ENCODE measurements around the gene GAREM1.
"Not testable (repeated sequence)": the region's sequence is repeated elsewhere in the genome, so short reads cannot be mapped to it uniquely, and the experiment has no call there.

GAREM1 gene

GRCh38 chr18:32249147-32249929, 221.3 kb downstream of the GAREM1 start:
- no peak for DNase-seq

DNA sequence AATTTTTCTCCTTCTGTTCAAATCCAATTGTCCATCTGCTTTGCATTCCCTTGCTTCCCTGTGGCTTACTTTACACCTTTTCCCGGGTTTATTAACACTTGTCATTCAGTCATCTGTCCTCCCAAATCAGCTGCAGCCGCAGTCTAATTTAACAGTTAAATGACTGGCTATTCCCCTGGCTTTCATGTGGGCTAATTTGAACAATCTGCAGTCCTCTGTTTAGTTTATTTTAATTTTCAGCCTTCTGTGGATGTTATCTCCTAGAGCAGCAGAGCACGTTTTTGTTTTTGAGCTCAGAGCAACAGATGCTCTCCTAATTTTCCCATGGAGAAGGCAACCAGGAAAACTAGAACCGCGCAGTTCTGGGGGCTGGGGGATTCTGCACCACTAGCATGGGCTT, 225.8 kb downstream of the GAREM1 start:
- no peak for DNase-seq

DNA sequence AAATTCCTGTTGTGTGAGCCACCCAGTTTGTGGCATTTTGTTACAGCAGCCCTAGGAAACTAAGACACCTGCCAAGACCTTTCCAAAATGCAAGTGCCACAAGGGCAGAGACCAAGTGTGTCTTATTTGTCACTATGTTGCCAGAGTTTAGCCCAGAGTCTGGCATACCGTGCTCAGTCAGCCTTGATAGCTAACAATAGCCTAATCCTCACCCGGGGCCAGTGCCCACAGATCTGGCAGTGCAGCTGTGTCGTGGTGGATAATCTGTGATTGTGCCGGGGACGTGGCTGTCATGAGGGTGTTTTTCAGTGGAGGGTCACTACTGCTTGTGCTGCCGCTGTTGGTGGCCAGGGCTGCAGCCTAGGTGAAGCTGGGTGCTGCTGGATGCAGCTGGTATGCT, 227.3 kb downstream of the GAREM1 start:
- DNase-seq = no peak

GRCh38 chr18:32242395-32242794, 228.3 kb downstream of the GAREM1 start:
- DNase-seq = no peak

DNA sequence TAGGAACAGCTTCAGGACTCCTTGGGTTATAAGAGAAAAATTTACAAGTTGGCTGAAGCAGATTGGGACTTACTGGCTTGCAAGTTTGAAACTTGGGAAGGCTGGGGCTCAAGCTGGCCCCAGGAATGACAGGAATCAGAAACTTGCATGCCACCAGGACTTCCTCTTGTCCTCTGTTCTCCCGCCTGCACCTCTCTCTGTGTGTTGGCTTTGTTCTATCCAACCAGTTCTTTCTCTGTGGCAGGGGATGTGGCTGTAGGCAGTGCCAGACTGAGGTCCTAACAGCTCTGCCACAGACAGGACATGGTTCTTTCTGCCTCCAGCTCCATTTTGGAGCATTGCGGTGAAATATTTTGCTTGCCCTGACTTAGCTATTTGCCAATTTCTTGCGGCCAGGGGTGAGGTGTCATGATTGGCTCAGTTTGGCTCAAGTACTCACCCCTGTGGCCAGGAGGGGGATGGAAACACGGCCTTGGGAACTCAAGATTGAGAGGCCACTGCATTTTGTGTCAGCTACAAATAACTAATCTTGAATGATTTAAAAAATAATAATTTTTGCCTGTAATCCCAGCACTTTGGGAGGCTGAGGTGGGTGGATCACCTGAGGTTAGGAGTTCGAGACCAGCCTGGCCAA, 231.9 kb downstream of the GAREM1 start:
- no peak for DNase-seq

GRCh38 chr18:32237049-32237448, 233.6 kb downstream of the GAREM1 start:
- DNase-seq = no peak

DNA sequence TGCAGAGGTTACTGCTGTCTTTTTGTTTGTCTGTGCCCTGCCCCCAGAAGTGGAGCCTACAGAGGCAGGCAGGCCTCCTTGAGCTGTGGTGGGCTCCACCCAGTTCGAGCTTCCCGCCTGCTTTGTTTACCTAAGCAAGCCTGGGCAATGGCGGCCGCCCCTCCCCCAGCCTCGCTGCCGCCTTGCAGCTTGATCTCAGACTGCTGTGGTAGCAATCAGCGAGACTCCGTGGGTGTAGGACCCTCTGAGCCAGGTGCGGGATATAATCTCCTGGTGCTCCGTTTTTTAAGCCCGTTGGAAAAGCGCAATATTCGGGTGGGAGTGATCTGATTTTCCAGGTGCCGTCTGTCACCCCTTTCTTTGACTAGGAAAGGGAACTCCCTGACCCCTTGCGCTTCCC, 237.3 kb downstream of the GAREM1 start:
- not testable (repeated sequence) for DNase-seq

DNA sequence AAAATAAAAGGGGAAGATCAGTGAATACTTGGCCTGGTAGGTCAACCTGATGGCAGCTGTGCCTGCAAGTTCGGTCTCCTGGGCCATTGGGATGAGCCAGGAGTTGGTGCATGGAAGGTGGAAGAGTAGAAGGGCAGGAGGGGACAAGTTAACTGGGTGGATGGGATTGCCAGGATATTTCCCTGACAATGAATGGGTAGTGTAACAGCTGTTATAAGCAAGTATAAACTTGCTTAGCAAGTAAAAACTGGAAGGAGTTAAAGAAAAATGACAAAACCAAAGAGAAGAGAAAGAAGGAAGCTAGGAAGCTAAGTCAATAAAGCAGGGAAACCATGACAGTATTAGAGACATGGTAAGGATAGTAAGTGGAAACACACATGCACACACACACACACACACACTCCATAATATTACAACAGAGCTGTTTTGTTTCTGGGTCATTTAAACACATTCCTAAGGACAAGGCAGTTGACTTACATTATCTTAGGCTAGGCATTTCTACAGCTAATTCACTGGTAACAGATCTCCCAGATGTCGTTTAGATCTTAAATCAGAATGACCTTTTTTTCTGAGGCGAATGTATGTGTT, 251.2 kb downstream of the GAREM1 start:
- no peak for DNase-seq

- DNase-seq = no peak
Measured at GRCh38 chr18:32216390-32216789, 254.3 kb downstream of the GAREM1 start.

DNA sequence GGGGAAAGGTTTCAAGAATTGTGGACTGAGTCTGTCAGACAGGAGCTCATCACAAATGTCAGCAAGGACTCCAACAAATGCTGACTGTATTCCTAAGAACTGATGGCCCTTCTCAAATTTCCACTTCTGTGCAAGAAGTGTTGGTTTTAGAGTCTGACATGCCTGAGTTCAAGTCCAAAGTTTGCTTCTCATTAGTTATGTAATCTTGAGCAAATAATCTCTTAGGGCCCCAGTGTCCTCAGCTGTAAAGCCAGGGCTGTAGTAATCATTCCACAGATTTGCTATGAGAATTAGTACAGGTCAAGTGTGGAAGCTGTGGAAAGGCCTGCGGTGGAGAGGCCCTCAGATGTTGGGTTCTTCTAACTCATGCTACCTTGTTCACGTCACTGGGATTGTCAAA, 257.0 kb downstream of the GAREM1 start:
- no peak for DNase-seq
